GM21825 (cell line): ENCODE data around the gene TNS3.
"Not testable (repeated sequence)": the region's sequence is repeated elsewhere in the genome, so short reads cannot be mapped to it uniquely, and the experiment has no call there.

Experiments used
- ATAC-seq: cut with Tn5 transposase; IDR thresholded peaks from one replicate; pipeline ENCODE4 v1.9.1; 2021; ENCODE audit warnings: mild to moderate bottlenecking, moderate library complexity; ENCODE audit not compliant: unreplicated experiment

TNS3 gene

GRCh38 chr7:47474937-47475879 is 106.7 kb downstream of the TNS3 start:
- ATAC-seq = peak; percentile 84

DNA sequence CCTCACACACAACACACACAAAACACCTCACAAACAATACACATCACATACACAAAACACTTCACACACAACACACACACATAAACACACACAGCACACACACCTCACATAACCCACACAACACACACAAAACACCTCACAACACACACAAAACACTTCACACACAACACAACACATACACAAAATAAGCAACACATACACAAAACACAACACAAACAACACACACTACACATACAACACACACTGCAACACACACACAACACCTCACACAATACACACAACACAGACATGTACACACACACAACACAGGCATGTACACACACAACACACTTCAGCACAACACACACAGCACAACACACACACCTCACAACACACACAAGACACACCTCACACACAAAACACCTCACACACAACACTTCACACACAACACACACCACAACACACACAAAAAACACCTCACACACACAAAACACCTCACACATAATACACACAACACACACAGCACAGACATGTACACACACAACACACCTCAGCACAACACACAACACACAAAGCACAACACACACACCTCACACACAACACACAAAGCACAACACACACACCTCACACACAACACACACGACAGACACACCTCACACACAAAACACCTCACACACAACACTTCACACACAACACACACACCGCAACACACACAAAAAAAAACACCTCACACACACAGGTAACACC is 107.5 kb downstream of the TNS3 start:
- ATAC-seq = no peak

DNA sequence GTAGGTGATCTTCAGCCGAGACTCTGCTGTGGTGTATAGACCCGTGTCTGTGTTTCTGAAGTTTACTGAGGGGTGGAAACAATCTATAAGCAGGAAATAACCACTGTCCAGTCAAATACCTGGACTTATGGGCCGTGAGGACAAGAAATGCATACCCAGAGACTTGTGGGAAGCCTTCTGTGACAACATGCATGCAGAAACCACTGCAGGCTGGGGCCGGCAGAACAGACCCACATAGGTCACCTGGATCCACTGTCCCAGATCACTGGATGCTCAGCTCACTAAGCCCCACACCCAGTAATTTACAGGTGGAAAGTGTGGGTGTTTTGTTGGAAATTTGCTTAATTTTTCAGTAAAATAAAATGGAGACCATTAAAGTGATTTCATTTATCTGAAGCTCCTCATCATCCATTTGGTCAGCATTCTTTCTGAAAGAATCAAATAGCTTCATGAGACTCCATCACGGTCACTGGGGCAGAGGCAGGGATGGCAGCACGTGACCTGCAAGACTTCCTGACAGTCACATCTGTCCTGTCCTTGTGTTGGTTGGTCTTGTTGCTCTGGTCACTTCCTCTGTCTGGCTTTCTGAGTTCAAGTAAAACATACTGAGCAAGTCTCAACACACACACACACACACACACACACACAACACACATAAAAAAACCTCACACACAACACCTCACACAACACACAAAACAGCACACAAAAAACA is 108.3 kb downstream of the TNS3 start:
- no peak for ATAC-seq

GRCh38 chr7:47472444-47473157 is 109.3 kb downstream of the TNS3 start:
- no peak for ATAC-seq

- ATAC-seq = no peak
Measured at GRCh38 chr7:47471831-47472230, 110.1 kb downstream of the TNS3 start.

DNA sequence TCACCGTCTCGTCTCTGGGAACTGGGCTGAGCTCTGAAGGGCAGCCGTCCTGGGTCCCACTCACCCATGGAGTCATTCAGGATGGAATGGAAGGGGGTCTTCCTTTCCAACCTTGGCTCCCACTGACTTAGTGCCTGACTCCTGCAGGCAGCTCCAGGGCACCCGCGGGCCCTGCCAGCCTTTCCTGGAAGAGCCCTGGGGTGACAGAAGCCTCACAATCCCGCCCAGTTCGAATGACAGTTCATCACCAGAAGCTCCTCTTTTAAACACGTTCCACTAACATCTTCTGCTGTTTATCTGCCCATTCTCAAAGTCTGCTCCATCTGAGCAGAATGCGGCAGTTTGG is 110.6 kb downstream of the TNS3 start:
- no peak for ATAC-seq

DNA sequence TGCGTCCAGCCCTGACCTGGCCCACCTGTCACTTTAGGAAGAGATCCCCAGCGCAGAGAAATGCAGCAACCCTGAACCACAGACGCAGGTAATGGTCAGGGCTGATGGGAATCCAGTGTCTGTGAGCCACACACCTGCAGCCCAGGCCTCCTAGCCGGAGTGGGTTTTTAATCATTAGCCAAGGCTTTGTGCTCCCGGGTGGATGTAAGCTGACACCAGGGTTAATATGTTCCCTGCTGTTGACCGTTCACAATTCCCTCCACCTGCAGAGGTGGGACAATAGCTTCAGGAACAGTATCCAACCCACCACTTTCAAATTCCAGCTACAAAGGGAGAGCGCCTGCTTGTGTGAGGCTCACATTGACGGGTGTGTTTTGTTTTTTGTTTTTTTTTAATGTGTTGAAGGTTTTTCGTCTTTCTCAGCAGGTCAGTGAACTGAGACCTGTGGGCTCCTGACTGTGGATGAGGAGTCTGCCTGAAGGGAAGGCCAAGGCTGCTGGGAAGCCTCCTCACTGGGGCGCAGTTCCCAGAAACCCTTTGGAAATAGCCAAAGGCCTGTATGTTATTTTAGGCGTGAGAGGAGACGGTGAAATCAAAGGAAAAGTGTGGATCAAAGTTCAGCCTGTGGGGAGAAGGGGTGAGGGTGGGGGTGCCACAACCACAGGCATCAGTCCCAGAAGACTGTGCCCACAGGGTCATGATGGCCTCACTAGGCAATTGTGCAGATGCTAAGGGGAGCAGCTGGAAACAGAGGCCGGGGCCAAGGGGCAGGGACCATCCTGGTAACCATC is 111.1 kb downstream of the TNS3 start:
- ATAC-seq = no peak

- not testable (repeated sequence) for ATAC-seq
Measured at GRCh38 chr7:47469846-47470245, 112.1 kb downstream of the TNS3 start.

GRCh38 chr7:47466832-47467231 is 115.1 kb downstream of the TNS3 start:
- no peak for ATAC-seq

DNA sequence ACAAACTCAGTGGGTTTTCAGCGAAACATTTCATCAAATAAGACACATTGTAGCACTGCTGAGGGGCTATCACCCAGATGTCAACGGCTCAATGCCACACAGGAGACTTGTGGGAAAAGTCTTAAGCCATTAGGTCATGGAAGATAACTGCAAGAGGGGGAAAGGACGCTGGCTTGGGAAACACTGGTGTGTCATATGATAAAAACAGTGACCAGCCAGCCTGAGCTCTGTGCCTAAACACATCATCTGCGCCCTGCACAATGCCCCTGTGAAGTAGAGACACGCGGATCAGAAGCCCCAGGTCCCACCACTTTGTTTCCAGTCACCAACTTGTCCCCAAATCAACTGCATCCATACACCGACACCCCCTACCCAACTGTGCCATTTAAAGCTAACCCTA is 116.7 kb downstream of the TNS3 start:
- ATAC-seq = no peak

DNA sequence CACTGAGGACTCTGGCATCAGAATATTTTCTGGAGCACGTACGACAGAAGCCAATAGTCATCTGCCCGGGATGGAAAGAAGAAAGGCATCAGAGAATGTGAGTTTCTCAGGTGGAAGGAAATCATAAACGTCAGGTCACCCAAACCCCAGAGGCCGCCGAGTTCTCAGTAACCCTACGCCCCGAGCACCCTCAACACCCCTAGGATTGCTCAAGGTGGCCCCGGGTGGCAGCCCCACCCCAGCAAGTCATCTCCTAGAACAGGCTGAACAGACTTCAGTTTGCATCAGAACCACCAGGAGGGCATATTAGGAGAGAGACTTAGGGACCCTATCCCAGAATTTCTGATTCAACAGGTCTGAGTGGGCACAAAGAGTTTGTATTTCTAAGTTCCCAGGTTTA is 117.6 kb downstream of the TNS3 start:
- no peak for ATAC-seq

GRCh38 chr7:47461746-47462145 is 120.2 kb downstream of the TNS3 start:
- no peak for ATAC-seq

DNA sequence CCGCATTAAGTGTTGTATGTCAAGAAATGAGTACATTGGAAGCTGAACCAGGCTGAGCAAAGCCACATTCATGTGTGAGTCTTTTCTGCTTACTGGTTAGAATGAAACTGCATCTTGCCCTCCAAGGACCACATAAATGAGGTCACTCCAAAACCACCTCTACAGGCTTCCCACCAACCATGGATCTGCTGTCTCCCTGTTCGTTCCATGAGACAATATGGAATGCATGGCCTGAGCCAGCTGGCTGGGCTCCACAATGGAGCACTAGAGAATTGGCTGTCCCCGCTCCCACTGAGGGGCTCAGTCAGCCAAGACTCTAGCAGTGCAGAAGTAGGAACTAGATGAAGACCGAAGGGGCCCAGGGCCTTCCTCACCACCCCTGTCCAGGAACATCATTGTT is 120.8 kb downstream of the TNS3 start:
- no peak for ATAC-seq

GRCh38 chr7:47460251-47460989 is 121.5 kb downstream of the TNS3 start:
- no peak for ATAC-seq

GRCh38 chr7:47458486-47458885 is 123.4 kb downstream of the TNS3 start:
- ATAC-seq = no peak

DNA sequence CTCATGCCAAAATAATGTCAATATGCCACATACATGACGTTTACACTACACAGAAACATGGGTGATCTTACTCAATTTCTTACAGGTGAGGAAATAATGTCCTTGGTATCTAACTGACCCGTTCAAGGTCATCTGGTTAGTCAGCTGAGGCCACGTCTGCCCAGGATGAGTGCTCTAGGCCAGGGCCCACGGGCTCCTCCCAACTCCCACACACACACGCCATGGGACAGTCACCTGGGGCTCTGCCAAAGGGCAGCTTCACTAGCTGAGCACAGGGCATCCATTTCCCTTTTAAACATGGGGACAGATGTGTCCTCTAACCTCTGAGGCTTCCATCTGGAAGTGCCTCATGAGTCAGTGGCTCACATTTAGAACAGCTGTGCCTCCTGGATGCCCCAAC is 123.9 kb downstream of the TNS3 start:
- ATAC-seq = no peak

- no peak for ATAC-seq
Measured at GRCh38 chr7:47456210-47456955, 125.5 kb downstream of the TNS3 start.

GRCh38 chr7:47455872-47456185 is 126.1 kb downstream of the TNS3 start:
- no peak for ATAC-seq
